Upper lobe of left lung (tissue), 4 donors: ENCODE measurements around the gene TES.

Source experiments
- CTCF ChIP-seq, 6 experiments: fragments of 450-650 bp in 4 of 6; fragments of 200-600 bp in 2 of 6; sonication (generic) in 2 of 6; IDR thresholded peaks; one replicate each; pipeline ENCODE4 v1.5.1; 2016 to 2019; ENCODE audit warnings: antibody characterized with exemption in 6 of 6
- POLR2AphosphoS5 ChIP-seq, 2 donors: sonication (generic); formaldehyde crosslinking; IDR thresholded peaks; one replicate each; pipeline ENCODE4 v1.5.1; 2017; ENCODE audit warnings: antibody characterized with exemption in 2 of 2

GRCh38 chr7:116259871-116260440, 49.6 kb downstream of the TES start:
- TF ChIP-seq POLR2AphosphoS5 (IDR thresholded peaks at IDR 0.05) (no peak), CTCF (IDR thresholded peaks at IDR 0.05) (no peak)
